ENCODE measurements around the gene BBX. TPM values are rescaled to one million over a fixed set of nuclear protein-coding genes. Genes with fewer than 3 reads are reported as not detected.

The BBX gene
- total RNA-seq, 6 donors from 2014 or later, result 35.0 to 65.0 (median 42.8) TPM

GRCh38 chr3:107745354-107745753 lies 222.6 kb downstream of the BBX start:
- Histone ChIP-seq H3K27ac (no peak overlapping the region), H3K27me3 (no peaks in the 10 kb centered on the region), H3K4me3 (no peak overlapping the region), H3K4me1 (no peaks in the 10 kb centered on the region), H3K36me3 (peaks cover 0 to 6% (median 1%) of the 10 kb centered on the region in 4 donors), H3K9me3 (no peaks in the 10 kb centered on the region)
- WGBS, 2 donors, result 96 to 99% methylated on average over 4 of the region's 4 CpGs
- ATAC-seq (ENCODE audit: low FRiP score in 2 of 2) (no peak), DNase-seq (no peak)
- TF ChIP-seq EP300 (IDR thresholded peaks at IDR 0.05), result no peak
- TF ChIP-seq POLR2A (IDR thresholded peaks at IDR 0.05), result no peak

- Histone ChIP-seq H3K36me3 (peaks cover 0 to 6% (median 1%) of the 10 kb centered on the region in 4 donors), H3K9me3 (no peaks in the 10 kb centered on the region), H3K4me1 (no peaks in the 10 kb centered on the region), H3K4me3 (no peak overlapping the region), H3K27ac (no peak overlapping the region), H3K27me3 (no peaks in the 10 kb centered on the region)
- WGBS, 2 donors, result 79 to 83% methylated on average over 3 of the region's 3 CpGs
- DNase-seq, result no peak
- ATAC-seq (ENCODE audit: low FRiP score in 2 of 2), result no peak
- TF ChIP-seq CTCF (IDR thresholded peaks at IDR 0.05) (peak in 3 of 6 experiments; percentile 9 to 29 (median 25)), POLR2A (IDR thresholded peaks at IDR 0.05) (no peak)
These were observed 229.6 kb downstream of the BBX start for GRCh38 chr3:107752202-107752990.

- no peak overlapping the region for H3K4me3 ChIP-seq
- H3K9me3 ChIP-seq, result no peaks in the 10 kb centered on the region
- DNase-seq (no peak), ATAC-seq (ENCODE audit: low FRiP score in 2 of 2) (peak in 1 of 2 donors; percentile 53)
- TF ChIP-seq CTCF (IDR thresholded peaks at IDR 0.05) (peak in 4 of 6 experiments; percentile 17 to 43 (median 25)), POLR2AphosphoS5 (IDR thresholded peaks at IDR 0.05) (no peak)
- 41 to 46% methylated on average over 2 of the region's 2 CpGs for WGBS, 2 donors
- peaks cover 0 to 6% (median 0%) of the 10 kb centered on the region in 4 donors for H3K36me3 ChIP-seq
- no peaks in the 10 kb centered on the region for H3K4me1 ChIP-seq
- no peaks in the 10 kb centered on the region for H3K27me3 ChIP-seq
- no peak overlapping the region for H3K27ac ChIP-seq
These were observed 230.7 kb downstream of the BBX start for GRCh38 chr3:107753494-107753893.

GRCh38 chr3:107753976-107754375 lies 231.2 kb downstream of the BBX start:
- Histone ChIP-seq H3K9me3 (no peaks in the 10 kb centered on the region), H3K4me1 (no peaks in the 10 kb centered on the region), H3K4me3 (no peak overlapping the region), H3K27me3 (no peaks in the 10 kb centered on the region), H3K27ac (no peak overlapping the region), H3K36me3 (peaks cover 0 to 3% (median 0%) of the 10 kb centered on the region in 4 donors)
- no peak for DNase-seq
- no peak for ATAC-seq (ENCODE audit: low FRiP score in 2 of 2)
- 73 to 79% methylated on average over 4 of the region's 4 CpGs for WGBS, 2 donors
- TF ChIP-seq CTCF (IDR thresholded peaks at IDR 0.05), result no peak
- TF ChIP-seq EP300 (IDR thresholded peaks at IDR 0.05), result no peak
- TF ChIP-seq POLR2A (IDR thresholded peaks at IDR 0.05), result no peak
- no peak for TF ChIP-seq POLR2AphosphoS5 (IDR thresholded peaks at IDR 0.05)

GRCh38 chr3:107756649-107757048 lies 233.9 kb downstream of the BBX start:
- DNase-seq (no peak), ATAC-seq (ENCODE audit: low FRiP score in 2 of 2) (no peak)
- no peaks in the 10 kb centered on the region for H3K36me3 ChIP-seq
- H3K27ac ChIP-seq, result no peak overlapping the region
- no peaks in the 10 kb centered on the region for H3K9me3 ChIP-seq
- H3K27me3 ChIP-seq, result no peaks in the 10 kb centered on the region
- no peaks in the 10 kb centered on the region for H3K4me1 ChIP-seq
- WGBS, 2 donors, result 81 to 86% methylated on average over 2 of the region's 2 CpGs
- no peak overlapping the region for H3K4me3 ChIP-seq
- TF ChIP-seq POLR2AphosphoS5 (IDR thresholded peaks at IDR 0.05), result no peak
- no peak for TF ChIP-seq EP300 (IDR thresholded peaks at IDR 0.05)
- no peak for TF ChIP-seq POLR2A (IDR thresholded peaks at IDR 0.05)
- TF ChIP-seq CTCF (IDR thresholded peaks at IDR 0.05), result no peak

All from upper lobe of left lung (tissue), 6 donors.